CD4-positive, alpha-beta memory T cell (primary cell): ENCODE measurements around the gene CROCC2. TPM values are rescaled to one million over a fixed set of nuclear protein-coding genes. Genes with fewer than 3 reads are reported as not detected.

Experiments
- CTCF ChIA-PET: fragments of 350-600 bp; sonication (Branson Sonifier 250); formaldehyde crosslinking; loops from one replicate; lab custom pipeline; 2021; ENCODE audit warnings: inconsistent platforms; ENCODE audit not compliant: partially characterized antibody; lab: Charles Lee
- POLR2A ChIA-PET: fragments of 350-600 bp; sonication (Branson Sonifier 250); formaldehyde crosslinking; loops from one replicate; lab custom pipeline; 2021; ENCODE audit not compliant: partially characterized antibody; lab: Charles Lee
- DNase-seq, 5 donors: peaks; one replicate each; pipeline versions ENCODE4 v3.0.0 to v3.0.0-alpha.2; 2020 to 2022; ENCODE audit warnings: mixed read lengths in 1 of 5
- H3K27ac ChIP-seq: one replicate; pipeline ENCODE4 v1.7.0; 2013; ENCODE audit warnings: low read depth, low read length
- H3K27me3 ChIP-seq: 2 replicates; pipeline ENCODE4 v1.7.0; 2013; ENCODE audit warnings: mild to moderate bottlenecking, low read length, moderate library complexity; ENCODE audit not compliant: insufficient read depth
- H3K36me3 ChIP-seq: 2 replicates; pipeline ENCODE4 v1.7.0; 2013; ENCODE audit warnings: mild to moderate bottlenecking, low read length, moderate library complexity; ENCODE audit not compliant: insufficient read depth
- H3K4me1 ChIP-seq: 2 replicates; pipeline ENCODE4 v1.7.0; 2013; ENCODE audit warnings: mild to moderate bottlenecking, low read length, moderate library complexity; ENCODE audit not compliant: insufficient read depth
- H3K4me3 ChIP-seq, 2 donors: one replicate each; pipeline ENCODE4 v1.7.0; 2013; ENCODE audit warnings: low read length in 2 of 2, mild to moderate bottlenecking in 1 of 2
- H3K9me3 ChIP-seq, 2 donors: one replicate each; pipeline ENCODE4 v1.7.0; 2013; ENCODE audit warnings: low read length in 2 of 2, control low read depth in 1 of 2; ENCODE audit not compliant: control insufficient read depth in 1 of 2
- H3K27ac Mint-ChIP-seq, 7 donors: one replicate each; pipeline ENCODE4 v1.8.0; 2020 to 2021; ENCODE audit warnings: mixed read lengths in 7 of 7, mild to moderate bottlenecking in 6 of 7, inconsistent platforms in 3 of 7, moderate library complexity in 3 of 7
- H3K27me3 Mint-ChIP-seq, 2 donors: one replicate each; pipeline ENCODE4 v1.8.0; 2020 to 2021; ENCODE audit warnings: mixed read lengths in 2 of 2
- H3K36me3 Mint-ChIP-seq, 2 donors: one replicate each; pipeline ENCODE4 v1.8.0; 2020 to 2021; ENCODE audit warnings: mixed read lengths in 2 of 2, inconsistent platforms in 1 of 2, mild to moderate bottlenecking in 1 of 2
- H3K4me1 Mint-ChIP-seq, 4 donors: one replicate each; pipeline ENCODE4 v1.8.0; 2020 to 2021; ENCODE audit warnings: mixed read lengths in 4 of 4, mild to moderate bottlenecking in 1 of 4
- H3K4me3 Mint-ChIP-seq, 8 donors: one replicate each; pipeline ENCODE4 v1.8.0; 2020 to 2021; ENCODE audit warnings: mixed read lengths in 8 of 8, mild to moderate bottlenecking in 7 of 8, moderate library complexity in 6 of 8, inconsistent platforms in 3 of 8
- H3K9me3 Mint-ChIP-seq, 8 donors: one replicate each; pipeline ENCODE4 v1.8.0; 2020 to 2021; ENCODE audit warnings: mixed read lengths in 8 of 8, mild to moderate bottlenecking in 5 of 8, inconsistent platforms in 3 of 8, moderate library complexity in 1 of 8
- intact Hi-C: fragments of 100-400 bp; cut with micrococcal nuclease; formaldehyde crosslinking; loops from one replicate; pipeline ENCODE4 v1.15.1; 2023
- polyA plus RNA-seq, 2 donors: library from polyadenylated mRNA; unstranded; fragments of 300-500 nt; fragmentation: Illumina TruSeq; gene quantifications; one replicate each; pipeline ENCODE4 v1.2.3, GENCODE V29; 2021
- total RNA-seq, 2 experiments: library from RNA; stranded (reverse); gene quantifications; one replicate each; pipeline ENCODE4 v1.2.3, GENCODE V29; 2021

Gene CROCC2
- total RNA-seq, result not detected
- polyA plus RNA-seq, result not detected

GRCh38 chr2:240906141-240906910, at the start of gene CROCC2:
CROCC2 (plus strand) TSS chr2:240906336; CDS start chr2:240906514, 178 bp downstream.
- Mint-ChIP-seq H3K4me3 (no peak within 1 kb of the TSS), H3K9me3 (peaks cover 0 to 5% (median 0%) of the 10 kb centered on the region in 8 donors), H3K36me3 (no peaks in the 10 kb centered on the region), H3K4me1 (no peaks in the 10 kb centered on the region), H3K27ac (no peak within 1 kb of the TSS), H3K27me3 (peaks cover 2 to 7% of the 10 kb centered on the region in 2 donors)
- no peak within 1 kb of the TSS for H3K27ac ChIP-seq
- H3K4me1 ChIP-seq, result no peaks in the 10 kb centered on the region
- intact Hi-C loops, result no loop called here
- no peak within 1 kb of the TSS for H3K4me3 ChIP-seq
- H3K27me3 ChIP-seq, result no peaks in the 10 kb centered on the region
- H3K36me3 ChIP-seq, result no peaks in the 10 kb centered on the region
- ChIA-PET POLR2A (no interaction called here), CTCF (no interaction called here)
- no peak for DNase-seq
- H3K9me3 ChIP-seq, result no peaks in the 10 kb centered on the region

GRCh38 chr2:240857039-240858008, 48.8 kb upstream of the CROCC2 start:
- no peaks in the 10 kb centered on the region for H3K4me1 ChIP-seq
- Mint-ChIP-seq H3K27ac (no peak overlapping the region), H3K4me1 (no peaks in the 10 kb centered on the region), H3K4me3 (no peak overlapping the region), H3K9me3 (peaks cover 0 to 19% (median 8%) of the 10 kb centered on the region in 8 donors), H3K27me3 (no peaks in the 10 kb centered on the region), H3K36me3 (no peaks in the 10 kb centered on the region)
- H3K27me3 ChIP-seq, result no peaks in the 10 kb centered on the region
- intact Hi-C loops, result no loop called here
- ChIA-PET CTCF (interaction anchor here (0.7 kb wide), 1 partner anchor 343 kb away, joined by 4 read pairs; no protein-coding TSS in a partner anchor), POLR2A (no interaction called here)
- no peaks in the 10 kb centered on the region for H3K9me3 ChIP-seq
- no peak overlapping the region for H3K27ac ChIP-seq
- DNase-seq, result peak in 1 of 5 donors; percentile 28
- no peaks in the 10 kb centered on the region for H3K36me3 ChIP-seq
- no peak overlapping the region for H3K4me3 ChIP-seq

GRCh38 chr2:240858321-240858720, 47.8 kb upstream of the CROCC2 start:
- Mint-ChIP-seq H3K27ac (no peak overlapping the region), H3K9me3 (peaks cover 0 to 17% (median 8%) of the 10 kb centered on the region in 8 donors), H3K27me3 (no peaks in the 10 kb centered on the region), H3K4me1 (no peaks in the 10 kb centered on the region), H3K36me3 (no peaks in the 10 kb centered on the region), H3K4me3 (no peak overlapping the region)
- no peak overlapping the region for H3K27ac ChIP-seq
- H3K9me3 ChIP-seq, result no peaks in the 10 kb centered on the region
- POLR2A ChIA-PET, result no interaction called here
- H3K27me3 ChIP-seq, result no peaks in the 10 kb centered on the region
- CTCF ChIA-PET, result no interaction called here
- no peaks in the 10 kb centered on the region for H3K36me3 ChIP-seq
- no peak for DNase-seq
- H3K4me1 ChIP-seq, result no peaks in the 10 kb centered on the region
- intact Hi-C loops, result no loop called here
- H3K4me3 ChIP-seq, result no peak overlapping the region

GRCh38 chr2:240858871-240859270, 47.3 kb upstream of the CROCC2 start:
- no peaks in the 10 kb centered on the region for H3K36me3 Mint-ChIP-seq
- H3K27me3 Mint-ChIP-seq, result no peaks in the 10 kb centered on the region
- DNase-seq, result peak in 1 of 5 donors; percentile 27
- intact Hi-C loops, result no loop called here
- peaks cover 0 to 13% (median 8%) of the 10 kb centered on the region in 8 donors for H3K9me3 Mint-ChIP-seq
- no peak overlapping the region for H3K4me3 ChIP-seq
- no peak overlapping the region for H3K4me3 Mint-ChIP-seq
- H3K4me1 ChIP-seq, result no peaks in the 10 kb centered on the region
- H3K27ac ChIP-seq, result no peak overlapping the region
- H3K27me3 ChIP-seq, result no peaks in the 10 kb centered on the region
- H3K9me3 ChIP-seq, result no peaks in the 10 kb centered on the region
- CTCF ChIA-PET, result no interaction called here
- POLR2A ChIA-PET, result no interaction called here
- H3K27ac Mint-ChIP-seq, result no peak overlapping the region
- H3K4me1 Mint-ChIP-seq, result no peaks in the 10 kb centered on the region
- H3K36me3 ChIP-seq, result no peaks in the 10 kb centered on the region

GRCh38 chr2:240861547-240861946, 44.6 kb upstream of the CROCC2 start:
- ChIA-PET POLR2A (no interaction called here), CTCF (interaction anchor here (1.4 to 2.3 kb wide), 2 partner anchors 10 to 15 kb away, joined by 3 to 16 read pairs; no protein-coding TSS in a partner anchor)
- Mint-ChIP-seq H3K36me3 (no peaks in the 10 kb centered on the region), H3K27ac (no peak overlapping the region), H3K27me3 (peaks cover 0 to under 1% of the 10 kb centered on the region in 2 donors), H3K4me1 (no peaks in the 10 kb centered on the region), H3K4me3 (no peak overlapping the region), H3K9me3 (no peaks in the 10 kb centered on the region)
- intact Hi-C loops, result no loop called here
- H3K27ac ChIP-seq, result no peak overlapping the region
- no peaks in the 10 kb centered on the region for H3K27me3 ChIP-seq
- no peaks in the 10 kb centered on the region for H3K36me3 ChIP-seq
- H3K4me3 ChIP-seq, result no peak overlapping the region
- no peak for DNase-seq
- H3K9me3 ChIP-seq, result no peaks in the 10 kb centered on the region
- no peaks in the 10 kb centered on the region for H3K4me1 ChIP-seq

- Histone ChIP-seq H3K9me3 (no peaks in the 10 kb centered on the region), H3K4me1 (no peaks in the 10 kb centered on the region), H3K27ac (no peak overlapping the region), H3K27me3 (no peaks in the 10 kb centered on the region), H3K4me3 (no peak overlapping the region), H3K36me3 (no peaks in the 10 kb centered on the region)
- no peaks in the 10 kb centered on the region for H3K4me1 Mint-ChIP-seq
- POLR2A ChIA-PET, result no interaction called here
- no peak overlapping the region for H3K27ac Mint-ChIP-seq
- H3K36me3 Mint-ChIP-seq, result no peaks in the 10 kb centered on the region
- no peak for DNase-seq
- CTCF ChIA-PET, result no interaction called here
- no peaks in the 10 kb centered on the region for H3K9me3 Mint-ChIP-seq
- H3K27me3 Mint-ChIP-seq, result peaks cover 2 to 5% of the 10 kb centered on the region in 2 donors
- H3K4me3 Mint-ChIP-seq, result peak overlapping the region in 1 of 8 donors; percentile 12
- intact Hi-C loops, result no loop called here
These were observed 41.7 kb upstream of the CROCC2 start for GRCh38 chr2:240864475-240864874.

- Mint-ChIP-seq H3K4me1 (no peaks in the 10 kb centered on the region), H3K4me3 (no peak overlapping the region), H3K36me3 (no peaks in the 10 kb centered on the region), H3K27me3 (peaks cover 2 to 5% of the 10 kb centered on the region in 2 donors), H3K27ac (no peak overlapping the region), H3K9me3 (no peaks in the 10 kb centered on the region)
- Histone ChIP-seq H3K4me3 (no peak overlapping the region), H3K4me1 (no peaks in the 10 kb centered on the region), H3K27ac (no peak overlapping the region), H3K9me3 (no peaks in the 10 kb centered on the region), H3K36me3 (no peaks in the 10 kb centered on the region), H3K27me3 (no peaks in the 10 kb centered on the region)
- POLR2A ChIA-PET, result no interaction called here
- CTCF ChIA-PET, result no interaction called here
- intact Hi-C loops, result no loop called here
- no peak for DNase-seq
These were observed 40.7 kb upstream of the CROCC2 start for GRCh38 chr2:240865391-240865790.
